Superior temporal gyrus (tissue), 1 donor: ENCODE results near the gene MACIR.

ENCODE experiments used
- DNase-seq: peaks from one replicate; pipeline ENCODE4 v3.0.0-alpha.2; 2016; ENCODE audit errors: extremely low spot score

The MACIR gene

GRCh38 chr5:103291606-103292005 lies 33.0 kb downstream of the MACIR start:
- peak; percentile 74 for DNase-seq

GRCh38 chr5:103293099-103293498 lies 34.5 kb downstream of the MACIR start:
- no peak for DNase-seq

GRCh38 chr5:103293719-103294118 lies 35.2 kb downstream of the MACIR start:
- DNase-seq = no peak

- no peak for DNase-seq
Observed at GRCh38 chr5:103294906-103295305, 36.3 kb downstream of the MACIR start.

GRCh38 chr5:103295424-103295823 lies 36.9 kb downstream of the MACIR start:
- peak; percentile 58 for DNase-seq

GRCh38 chr5:103295871-103296270 lies 37.3 kb downstream of the MACIR start:
- DNase-seq = no peak

- DNase-seq = peak; percentile 54
Observed at GRCh38 chr5:103298117-103298516, 39.6 kb downstream of the MACIR start.

- no peak for DNase-seq
Observed at GRCh38 chr5:103298607-103299188, 40.1 kb downstream of the MACIR start.

- DNase-seq = no peak
Observed at GRCh38 chr5:103305809-103306208, 47.2 kb downstream of the MACIR start.

- no peak for DNase-seq
Observed at GRCh38 chr5:103307470-103307869, 48.9 kb downstream of the MACIR start.

GRCh38 chr5:103308774-103309173 lies 50.2 kb downstream of the MACIR start:
- no peak for DNase-seq

GRCh38 chr5:103313056-103313455 lies 54.5 kb downstream of the MACIR start:
- no peak for DNase-seq

GRCh38 chr5:103315455-103315854 lies 56.9 kb downstream of the MACIR start:
- DNase-seq = no peak

GRCh38 chr5:103327451-103327850 lies 68.9 kb downstream of the MACIR start:
- no peak for DNase-seq

- DNase-seq = no peak
Observed at GRCh38 chr5:103327893-103328292, 69.3 kb downstream of the MACIR start.
